Smooth muscle cell (in vitro differentiated cells): ENCODE measurements around the gene AOPEP. TPM values are rescaled to one million over a fixed set of nuclear protein-coding genes. Genes with fewer than 3 reads are reported as not detected.
A peak's percentile ranks its signal among the peaks of the same experiment; 100 is the strongest.

Experiments
- DNase-seq: peaks from one replicate; lab custom pipeline; 2025; ENCODE audit not compliant: unreplicated experiment; lab: John Stamatoyannopoulos, UW
- H2AFZ ChIP-seq: fragments of 200-600 bp; sonication (generic); 2 replicates; pipeline ENCODE4 v1.6.0; 2016; ENCODE audit warnings: antibody characterized with exemption, low read depth, mild to moderate bottlenecking
- H3F3A ChIP-seq: fragments of 200-600 bp; sonication (generic); 2 replicates; pipeline ENCODE4 v1.6.0; 2017; ENCODE audit warnings: antibody characterized with exemption, low read depth
- H3K27ac ChIP-seq: fragments of 200-600 bp; sonication (generic); 2 replicates; pipeline ENCODE4 v1.5.1; 2016; ENCODE audit warnings: low read depth, mild to moderate bottlenecking
- H3K27me3 ChIP-seq: fragments of 200-600 bp; sonication (generic); 2 replicates; pipeline ENCODE4 v1.6.1; 2016; ENCODE audit warnings: low read depth, mild to moderate bottlenecking
- H3K36me3 ChIP-seq: fragments of 200-600 bp; sonication (generic); 2 replicates; pipeline ENCODE4 v1.5.1; 2016; ENCODE audit warnings: low read depth
- H3K4me1 ChIP-seq: fragments of 200-600 bp; sonication (generic); 2 replicates; pipeline ENCODE4 v1.5.1; 2016; ENCODE audit warnings: low read depth
- H3K4me2 ChIP-seq: fragments of 200-600 bp; sonication (generic); 2 replicates; pipeline ENCODE4 v1.6.0; 2016; ENCODE audit warnings: mild to moderate bottlenecking
- H3K4me3 ChIP-seq: fragments of 200-600 bp; sonication (generic); 2 replicates; pipeline ENCODE4 v1.5.1; 2016; ENCODE audit warnings: mild to moderate bottlenecking
- H3K79me2 ChIP-seq: fragments of 200-600 bp; sonication (generic); 2 replicates; pipeline ENCODE4 v1.6.0; 2016; ENCODE audit warnings: low read depth, mild to moderate bottlenecking
- H3K9ac ChIP-seq: fragments of 200-600 bp; sonication (generic); 2 replicates; pipeline ENCODE4 v1.6.0; 2016; ENCODE audit warnings: low read depth
- H3K9me3 ChIP-seq: fragments of 200-600 bp; sonication (generic); replicated peaks from 2 replicates; pipeline ENCODE4 v1.5.1; 2016; ENCODE audit warnings: low read depth
- H4K20me1 ChIP-seq: fragments of 200-600 bp; sonication (generic); 2 replicates; pipeline ENCODE4 v1.6.0; 2016; ENCODE audit warnings: low read depth
- CTCF ChIP-seq: fragments of 200-600 bp; sonication (generic); IDR thresholded peaks from 2 replicates; pipeline ENCODE4 v1.5.1; 2017; ENCODE audit warnings: borderline replicate concordance, mild to moderate bottlenecking, antibody characterized with exemption; ENCODE audit not compliant: insufficient read depth, poor library complexity, severe bottlenecking
- WGBS: methylation state at CpG from one replicate; pipeline ENCODE4 v1.1.7; 2016; ENCODE audit warnings: low lambda C conversion rate; 5-methylcytosine and 5-hydroxymethylcytosine counted together
- polyA plus RNA-seq: library from polyadenylated mRNA; unstranded; fragments of >200 nt; fragmentation: Nextera tagmentation; extraction: Ambion mirVana; gene quantifications from 2 replicates; pipeline ENCODE4 v1.2.1, GENCODE V29; 2016
- total RNA-seq: library from RNA; depleted of rRNA; stranded (reverse); fragments of >200 nt; gene quantifications from 2 replicates; pipeline ENCODE4 v1.2.3, GENCODE V29; 2014

AOPEP gene
- total and polyA plus RNA-seq, 2 experiments from 2014 or later: 52.7 to 94.9 TPM

- no peak for DNase-seq
- Histone ChIP-seq H3K4me3 (no peak overlapping the region), H2AFZ (no peak overlapping the region), H3K9me3 (no peaks in the 10 kb centered on the region), H3K27me3 (no peaks in the 10 kb centered on the region), H3F3A (peaks cover 37% of the 10 kb centered on the region), H3K4me1 (peaks cover 49% of the 10 kb centered on the region), H4K20me1 (no peaks in the 10 kb centered on the region), H3K79me2 (peaks cover 13% of the 10 kb centered on the region), H3K9ac (peak overlapping the region; percentile 86), H3K36me3 (no peaks in the 10 kb centered on the region), H3K4me2 (peak overlapping the region; percentile 60), H3K27ac (peak overlapping the region; percentile 97)
- no peak for TF ChIP-seq CTCF
- WGBS: 89% methylated on average over 3 of the region's 3 CpGs
Observed at GRCh38 chr9:94806307-94806893, 79.9 kb downstream of the AOPEP start.

- 95% methylated on average over 3 of the region's 3 CpGs for WGBS
- Histone ChIP-seq H3K27me3 (no peaks in the 10 kb centered on the region), H3K36me3 (no peaks in the 10 kb centered on the region), H3K27ac (peak overlapping the region; percentile 97), H3F3A (peaks cover 27% of the 10 kb centered on the region), H3K4me3 (no peak overlapping the region), H3K4me2 (peak overlapping the region; percentile 60), H2AFZ (no peak overlapping the region), H3K79me2 (peaks cover 13% of the 10 kb centered on the region), H3K4me1 (peaks cover 38% of the 10 kb centered on the region), H3K9me3 (no peaks in the 10 kb centered on the region), H3K9ac (peak overlapping the region; percentile 86), H4K20me1 (no peaks in the 10 kb centered on the region)
- DNase-seq: no peak
- TF ChIP-seq CTCF: no peak
Observed at GRCh38 chr9:94807556-94807955, 81.1 kb downstream of the AOPEP start.

DNA sequence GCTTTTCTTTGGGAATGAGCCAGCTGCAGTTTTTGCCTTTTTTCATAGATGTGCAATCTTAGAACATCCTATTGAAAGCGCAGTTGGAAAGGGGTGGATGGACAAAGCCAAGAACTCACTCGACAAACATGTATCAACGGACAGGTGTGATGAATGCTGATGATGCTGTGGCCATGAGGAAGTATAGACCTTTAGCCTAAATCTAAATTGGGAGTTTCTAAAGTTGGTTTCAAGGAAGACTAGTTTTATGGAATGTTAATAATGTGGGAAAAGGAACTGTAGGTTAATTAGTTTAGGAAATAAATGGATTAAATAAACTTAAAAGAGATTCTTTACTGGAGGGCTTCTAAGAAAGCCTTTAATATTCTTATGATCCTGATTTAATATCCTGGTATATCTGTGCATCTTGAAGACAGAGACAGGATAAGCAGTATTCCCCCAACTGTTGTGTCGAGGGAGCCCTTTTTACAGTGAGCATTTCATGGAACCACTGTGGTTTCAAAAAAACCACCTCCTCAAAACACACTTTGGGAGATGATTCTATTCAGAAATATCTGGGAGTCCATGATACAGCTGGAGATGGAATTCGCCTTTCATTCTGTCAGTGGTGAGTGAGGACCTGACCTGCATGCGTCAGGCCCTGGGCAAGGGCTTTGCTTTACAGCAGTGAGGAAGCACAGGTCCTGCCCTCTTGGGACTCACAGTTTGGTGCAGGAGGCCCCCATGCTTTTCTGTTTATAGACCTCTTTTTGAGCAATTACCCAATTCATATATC is 82.6 kb downstream of the AOPEP start:
- Histone ChIP-seq H4K20me1 (no peaks in the 10 kb centered on the region), H3K79me2 (peaks cover 15% of the 10 kb centered on the region), H3K36me3 (no peaks in the 10 kb centered on the region), H3K9ac (peak overlapping the region; percentile 42), H3K27me3 (no peaks in the 10 kb centered on the region), H3K27ac (peak overlapping the region; percentile 97), H3K4me2 (no peak overlapping the region), H3K4me1 (peaks cover 22% of the 10 kb centered on the region), H2AFZ (no peak overlapping the region), H3K9me3 (no peaks in the 10 kb centered on the region), H3F3A (peaks cover 17% of the 10 kb centered on the region), H3K4me3 (no peak overlapping the region)
- WGBS: 85% methylated on average over 6 of the region's 6 CpGs
- no peak for TF ChIP-seq CTCF
- no peak for DNase-seq

DNA sequence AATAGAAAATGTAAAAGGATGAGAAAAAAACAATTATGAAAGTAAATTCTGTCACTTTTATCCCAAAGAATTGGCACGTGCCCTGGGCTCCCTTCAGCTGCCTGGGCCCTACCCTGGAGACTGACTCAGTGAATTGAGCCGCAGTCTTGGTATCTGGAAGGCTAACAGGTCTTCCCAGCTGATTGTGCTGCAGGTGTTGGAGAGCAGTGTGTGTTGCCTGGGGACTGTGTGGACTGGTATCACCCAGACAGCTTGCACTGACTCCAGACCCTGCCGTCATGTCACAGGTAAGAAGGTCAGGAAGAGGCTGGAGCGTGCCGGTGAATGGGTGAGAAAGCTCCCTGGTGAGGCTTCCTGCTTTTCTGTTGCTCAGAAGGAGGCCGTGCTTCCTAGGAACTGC is 83.3 kb downstream of the AOPEP start:
- peaks cover 10% of the 10 kb centered on the region for H3F3A ChIP-seq
- no peaks in the 10 kb centered on the region for H3K36me3 ChIP-seq
- peak overlapping the region; percentile 97 for H3K27ac ChIP-seq
- H2AFZ ChIP-seq: no peak overlapping the region
- H4K20me1 ChIP-seq: no peaks in the 10 kb centered on the region
- 85% methylated on average over 6 of the region's 6 CpGs for whole genome bisulfite sequencing
- H3K9ac ChIP-seq: no peak overlapping the region
- H3K79me2 ChIP-seq: peaks cover 12% of the 10 kb centered on the region
- DNase-seq: no peak
- no peak for TF ChIP-seq CTCF
- H3K27me3 ChIP-seq: no peaks in the 10 kb centered on the region
- H3K9me3 ChIP-seq: no peaks in the 10 kb centered on the region
- H3K4me3 ChIP-seq: no peak overlapping the region
- H3K4me1 ChIP-seq: peaks cover 18% of the 10 kb centered on the region
- no peak overlapping the region for H3K4me2 ChIP-seq
